Middle frontal gyrus (tissue), 1 donor: ENCODE data around the gene WDR6.

Experiments
- DNase-seq: peaks from one replicate; pipeline ENCODE4 v3.0.0-alpha.2; 2015; ENCODE audit warnings: low spot score; ENCODE audit errors: extremely low spot score

The WDR6 gene

GRCh38 chr3:49013738-49014660, 6.8 kb downstream of the WDR6 start:
- DNase-seq = no peak

- no peak for DNase-seq
Measured at GRCh38 chr3:49015072-49015471, 7.9 kb downstream of the WDR6 start.

- DNase-seq = no peak
Measured at GRCh38 chr3:49015765-49016164, 8.6 kb downstream of the WDR6 start.

GRCh38 chr3:49016414-49017228, 9.4 kb downstream of the WDR6 start:
- no peak for DNase-seq

GRCh38 chr3:49017229-49017970, 10.2 kb downstream of the WDR6 start:
- DNase-seq = no peak

GRCh38 chr3:49017971-49018706, 10.9 kb downstream of the WDR6 start, which contains the start of gene DALRD3:
Gene DALRD3, minus strand, starts transcription at chr3:49018580. Its CDS starts 16 bp downstream, at chr3:49018564.
- DNase-seq = peak; percentile 39

GRCh38 chr3:49018707-49019006, 11.5 kb downstream of the WDR6 start:
- no peak for DNase-seq

- no peak for DNase-seq
Measured at GRCh38 chr3:49019941-49020329, 12.7 kb downstream of the WDR6 start.

GRCh38 chr3:49020330-49021212, 13.4 kb downstream of the WDR6 start:
- DNase-seq = no peak

- DNase-seq = peak; percentile 96
Measured at GRCh38 chr3:49021213-49021812, 14.1 kb downstream of the WDR6 start.

GRCh38 chr3:49021813-49022687, 14.9 kb downstream of the WDR6 start, which contains the start of gene NDUFAF3:
Gene NDUFAF3, plus strand, starts transcription at chr3:49022121. Its CDS starts 24 bp downstream, at chr3:49022145.
- DNase-seq = peak; percentile 87

- DNase-seq = no peak
Measured at GRCh38 chr3:49022688-49023171, 15.5 kb downstream of the WDR6 start.

GRCh38 chr3:49023775-49024174, 16.6 kb downstream of the WDR6 start:
- DNase-seq = no peak

GRCh38 chr3:49024449-49024848, 17.3 kb downstream of the WDR6 start:
- no peak for DNase-seq

GRCh38 chr3:49025005-49025792, 18.0 kb downstream of the WDR6 start:
- no peak for DNase-seq

GRCh38 chr3:49025793-49026520, 18.8 kb downstream of the WDR6 start:
- DNase-seq = no peak

- DNase-seq = no peak
Measured at GRCh38 chr3:49026536-49026935, 19.3 kb downstream of the WDR6 start.
